HepG2 (cell line): ENCODE data around the gene DNAJC18. TPM values are rescaled to one million over a fixed set of nuclear protein-coding genes. Genes with fewer than 3 reads are reported as not detected.

Experiments used
- ATAC-seq: fragments of 200-7000 bp; cut with Tn5 transposase; 3 replicates; pipeline ENCODE4 v1.9.1; 2020; ENCODE audit warnings: mild to moderate bottlenecking, moderate library complexity
- BruUV-seq: library from RNA; stranded (reverse); fragments of 400-500 nt; replicated peaks from 2 replicates; lab custom pipeline; 2021; lab: Mats Ljungman, UMichigan
- CTCF ChIA-PET: fragments of 300-600 bp; formaldehyde crosslinking; extraction: SDS; loops from one replicate; lab custom pipeline; 2021; ENCODE audit warnings: low total read pairs, inconsistent platforms, low intra/inter-chr PET ratio; lab: Yijun Ruan, JAX
- POLR2A ChIA-PET: fragments of 350-600 bp; sonication (Branson Sonifier 250); formaldehyde crosslinking; loops from one replicate; lab custom pipeline; 2020; ENCODE audit warnings: antibody characterized with exemption, inconsistent platforms; lab: Yijun Ruan, JAX
- DNase-seq: peaks from one replicate; pipeline ENCODE4 v3.0.0-alpha.2; 2015; ENCODE audit warnings: low spot score
- FAIRE-seq: peaks from 3 replicates; lab custom pipeline; 2011; peaks lifted over from hg19 to GRCh38; lab: Jason Lieb, UNC
- H2AFZ ChIP-seq: one replicate; pipeline ENCODE4 v1.6.1; 2011; ENCODE audit warnings: low read length, inconsistent platforms
- H3K27ac ChIP-seq: fragments of 300-600 bp; 3 replicates; pipeline ENCODE4 v1.8.0; 2011; ENCODE audit warnings: mixed run types, mild to moderate bottlenecking, mixed read lengths, low read length, inconsistent platforms; ENCODE audit not compliant: insufficient read depth; ENCODE audit errors: extremely low read length
- H3K27me3 ChIP-seq, 2 experiments: fragments of 200-600 bp in 1 of 2; 2 replicates in 1 of 2; 3 replicates in 1 of 2; pipeline versions ENCODE4 v1.6.0 to v1.8.0; 2011; ENCODE audit warnings: low read length in 2 of 2, mild to moderate bottlenecking in 2 of 2, moderate library complexity in 2 of 2, inconsistent platforms in 1 of 2; ENCODE audit not compliant: insufficient read depth in 2 of 2, control insufficient read depth in 1 of 2
- H3K36me3 ChIP-seq, 2 experiments: fragments of 200-600 bp in 1 of 2; replicated peaks in 1 of 2; 2 replicates in 1 of 2; 3 replicates in 1 of 2; pipeline versions ENCODE4 v1.5.1 to v1.8.0; 2011; ENCODE audit warnings: low read length in 2 of 2, inconsistent platforms in 1 of 2; ENCODE audit not compliant: insufficient read depth in 2 of 2, control insufficient read depth in 1 of 2
- H3K4me1 ChIP-seq: 2 replicates; pipeline ENCODE4 v1.5.1; 2012; ENCODE audit warnings: low read length, inconsistent platforms; ENCODE audit not compliant: insufficient read depth
- H3K4me2 ChIP-seq: 2 replicates; pipeline ENCODE4 v1.6.0; 2011; ENCODE audit warnings: low read depth, low read length, inconsistent platforms
- H3K4me3 ChIP-seq, 3 experiments: fragments of 200-600 bp in 1 of 3; sonication (generic), shearing (Covaris generic) in 1 of 3; replicated peaks in 1 of 3; 2 replicates each; pipeline ENCODE4 v1.5.1; 2011 to 2016; ENCODE audit warnings: low read length in 3 of 3, inconsistent platforms in 2 of 3, low read depth in 2 of 3, mild to moderate bottlenecking in 2 of 3, control low read depth in 1 of 3, mixed read lengths in 1 of 3; ENCODE audit not compliant: insufficient read depth in 1 of 3
- H3K79me2 ChIP-seq: one replicate; pipeline ENCODE4 v1.6.1; 2011; ENCODE audit warnings: low read length, inconsistent platforms; ENCODE audit not compliant: insufficient read depth
- H3K9ac ChIP-seq: 2 replicates; pipeline ENCODE4 v1.6.0; 2011; ENCODE audit warnings: mild to moderate bottlenecking, low read depth, low read length, inconsistent platforms; ENCODE audit not compliant: insufficient read depth
- H3K9me3 ChIP-seq: 2 replicates; pipeline ENCODE4 v1.5.1; 2012; ENCODE audit warnings: mild to moderate bottlenecking, low read length
- H4K20me1 ChIP-seq: 2 replicates; pipeline ENCODE4 v1.6.0; 2011; ENCODE audit warnings: inconsistent platforms, mild to moderate bottlenecking, low read length, moderate library complexity; ENCODE audit not compliant: insufficient read depth
- AKAP8 ChIP-seq: sonication (generic); formaldehyde crosslinking; IDR thresholded peaks from 2 replicates; pipeline ENCODE4 v1.5.1; 2020; ENCODE audit warnings: mild to moderate bottlenecking, missing genetic modification reagents
- ARNTL ChIP-seq: sonication (generic); formaldehyde crosslinking; IDR thresholded peaks from 2 replicates; pipeline ENCODE4 v1.4.0; 2020; ENCODE audit warnings: mild to moderate bottlenecking, missing genetic modification reagents
- CAMTA2 ChIP-seq: sonication (generic); formaldehyde crosslinking; IDR thresholded peaks from 2 replicates; pipeline ENCODE4 v1.4.0; 2020; ENCODE audit warnings: mild to moderate bottlenecking, missing genetic modification reagents, borderline replicate concordance
- DR1 ChIP-seq: sonication (generic); formaldehyde crosslinking; IDR thresholded peaks from 2 replicates; pipeline ENCODE4 v1.8.0; 2021; ENCODE audit warnings: mild to moderate bottlenecking, missing genetic modification reagents, inconsistent platforms
- FOXK1 ChIP-seq: sonication (generic); formaldehyde crosslinking; IDR thresholded peaks from 2 replicates; pipeline ENCODE4 v1.4.0; 2020; ENCODE audit warnings: low read depth, missing genetic modification reagents, borderline replicate concordance
- GPN1 ChIP-seq: sonication (generic); formaldehyde crosslinking; IDR thresholded peaks from 2 replicates; pipeline ENCODE4 v1.5.1; 2020; ENCODE audit warnings: missing genetic modification reagents, borderline replicate concordance
- GZF1 ChIP-seq: sonication (generic); formaldehyde crosslinking; IDR thresholded peaks from 2 replicates; pipeline ENCODE4 v1.5.1; 2020; ENCODE audit warnings: mild to moderate bottlenecking, missing genetic modification reagents
- MIXL1 ChIP-seq: IDR thresholded peaks from 2 replicates; pipeline ENCODE4 v1.6.1; 2016
- NONO ChIP-seq, 2 experiments: fragments of 450-650 bp in 1 of 2; sonication (generic) in 1 of 2; formaldehyde crosslinking in 1 of 2; IDR thresholded peaks in 1 of 2; conservative IDR thresholded peaks in 1 of 2; 2 replicates each; pipeline versions ENCODE4 v1.6.1 to v1.8.0; 2017 to 2022; ENCODE audit warnings: mild to moderate bottlenecking in 1 of 2, missing genetic modification reagents in 1 of 2, moderate library complexity in 1 of 2
- NR0B2 ChIP-seq: sonication (generic); formaldehyde crosslinking; IDR thresholded peaks from 2 replicates; pipeline ENCODE4 v1.4.0; 2020; ENCODE audit warnings: mild to moderate bottlenecking, missing genetic modification reagents
- ONECUT2 ChIP-seq: sonication (generic); formaldehyde crosslinking; IDR thresholded peaks from 2 replicates; pipeline ENCODE4 v1.4.0; 2020; ENCODE audit warnings: missing genetic modification reagents
- SATB2 ChIP-seq: sonication (generic); formaldehyde crosslinking; IDR thresholded peaks from 2 replicates; pipeline ENCODE4 v1.5.0; 2020; ENCODE audit warnings: missing genetic modification reagents
- TCF12 ChIP-seq, 2 experiments: fragments of 450-650 bp in 1 of 2; sonication (generic) in 1 of 2; formaldehyde crosslinking in 1 of 2; IDR thresholded peaks; 2 replicates each; pipeline versions ENCODE4 v1.6.1 to v1.8.0; 2017 to 2022; ENCODE audit warnings: antibody characterized with exemption in 1 of 2, mild to moderate bottlenecking in 1 of 2, missing genetic modification reagents in 1 of 2, moderate library complexity in 1 of 2
- WIZ ChIP-seq: sonication (generic); formaldehyde crosslinking; IDR thresholded peaks from 2 replicates; pipeline ENCODE4 v1.5.1; 2020; ENCODE audit warnings: mild to moderate bottlenecking, missing genetic modification reagents
- ZBTB38 ChIP-seq: sonication (generic); formaldehyde crosslinking; IDR thresholded peaks from 2 replicates; pipeline ENCODE4 v1.5.1; 2020; ENCODE audit warnings: mild to moderate bottlenecking, missing genetic modification reagents
- ZMYM3 ChIP-seq: sonication (generic); formaldehyde crosslinking; IDR thresholded peaks from 2 replicates; pipeline ENCODE4 v1.5.1; 2020; ENCODE audit warnings: mild to moderate bottlenecking, missing genetic modification reagents
- ZNF572 ChIP-seq: sonication (generic); formaldehyde crosslinking; IDR thresholded peaks from 2 replicates; pipeline ENCODE4 v1.5.1; 2020; ENCODE audit warnings: mild to moderate bottlenecking, missing genetic modification reagents
- ZNF720 ChIP-seq: sonication (generic); formaldehyde crosslinking; IDR thresholded peaks from 2 replicates; pipeline ENCODE4 v1.4.0; 2020; ENCODE audit warnings: missing genetic modification reagents
- ZNF790 ChIP-seq: sonication (generic); formaldehyde crosslinking; IDR thresholded peaks from 2 replicates; pipeline ENCODE4 v1.8.0; 2022; ENCODE audit warnings: missing genetic modification reagents, mild to moderate bottlenecking, borderline replicate concordance
- ZSCAN29 ChIP-seq: sonication (generic); formaldehyde crosslinking; conservative IDR thresholded peaks from 2 replicates; pipeline ENCODE4 v1.4.0; 2020; ENCODE audit warnings: mild to moderate bottlenecking, missing genetic modification reagents
- WGBS: methylation state at CpG from one replicate; pipeline ENCODE4 v1.1.6; 2017; ENCODE audit warnings: low lambda C conversion rate; 5-methylcytosine and 5-hydroxymethylcytosine counted together
- in situ Hi-C: cut with HindIII; loops from 2 replicates; pipeline ENCODE4 v1.10.0; 2017; ENCODE audit warnings: low pct_unique_long_range_greater_than_20kb; ENCODE audit not compliant: extremely low pct_ligation_motif_present
- intact Hi-C: fragments of 100-400 bp; cut with micrococcal nuclease; formaldehyde crosslinking; loops from one replicate; pipeline ENCODE4 v1.10.0; 2022; ENCODE audit not compliant: unreplicated experiment
- polyA plus RNA-seq, 8 experiments: library from polyadenylated mRNA; depleted of rRNA in 3 of 8; stranded (reverse) in 7 of 8; unstranded in 1 of 8; fragments of >200 nt; fragmentation: Illumina TruSeq in 4 of 8; extraction: Trizol in 4 of 8; gene quantifications; 2 replicates each; pipeline versions ENCODE4 v1.2.1 to v1.2.3, GENCODE V29; 2011 to 2016; ENCODE audit warnings: low read depth in 4 of 8, missing spikeins in 1 of 8, mixed read lengths in 1 of 8; ENCODE audit not compliant: insufficient read depth in 1 of 8
- total RNA-seq, 5 experiments: library from RNA; depleted of rRNA; stranded (reverse); fragments of >200 nt; fragmentation: Illumina TruSeq; extraction: Trizol; gene quantifications; 2 replicates each; pipeline ENCODE4 v1.2.3, GENCODE V29; 2016; ENCODE audit warnings: low read depth in 1 of 5
- TF ChIP-seq, protein P1 (sequence below): sonication (generic); formaldehyde crosslinking; IDR thresholded peaks from 2 replicates; pipeline ENCODE4 v1.9.0; 2022; ENCODE audit warnings: low read depth, missing genetic modification reagents
- TF ChIP-seq, protein P2 (sequence below): sonication (generic); formaldehyde crosslinking; IDR thresholded peaks from 2 replicates; pipeline ENCODE4 v1.8.0; 2022; ENCODE audit warnings: mild to moderate bottlenecking, missing genetic modification reagents; ENCODE audit not compliant: insufficient replicate concordance

The DNAJC18 gene
- total and polyA plus RNA-seq, 2 of the 13 experiments (the other 11 are each of a cell fraction or from before 2014, with no cell fraction given): 6.5 to 6.6 TPM

GRCh38 chr5:139403418-139403786, 35.9 kb downstream of the DNAJC18 start:
- Histone ChIP-seq H3K4me3 (peak overlapping the region; percentile 59 to 77 (median 60); a peak in 5 of 6 replicates), H3K4me2 (peak overlapping the region; percentile 99), H3K9ac (peak overlapping the region; percentile 76), H3K27me3 (no peaks in the 10 kb centered on the region), H3K79me2 (peaks cover 2% of the 10 kb centered on the region), H3K27ac (peak overlapping the region; percentile 78), H4K20me1 (no peaks in the 10 kb centered on the region; the same call in 1 of the 2 replicates), H3K9me3 (no peaks in the 10 kb centered on the region), H2AFZ (no peak overlapping the region), H3K36me3 (no peaks in the 10 kb centered on the region; a peak in 2 of 5 replicates), H3K4me1 (peaks cover 49% of the 10 kb centered on the region)
- intact Hi-C loops (loop anchor here (2.0 kb wide), 1 partner anchor 19 kb away; no protein-coding TSS in a partner anchor), in situ Hi-C loops (no loop called here)
- DNase-seq (no peak), FAIRE-seq (no peak), ATAC-seq (no peak; the same call in 2 of the 3 replicates)
- TSS peak; percentile 93 for BruUV-seq
- 46% methylated on average over 7 of the region's 7 CpGs for WGBS
- ChIA-PET POLR2A (interaction anchor here (0.7 to 1.4 kb wide), 7 partner anchors 8 to 36 kb away, joined by 3 to 8 read pairs (median 4); partner anchors contain the start of genes DNAJC18, PROB1 and SLC23A1), CTCF (no interaction called here)
- TF ChIP-seq ZNF572 (CRISPR knock-in tag) (no peak), FOXK1 (CRISPR knock-in tag) (no peak), MIXL1 (no peak), NR0B2 (CRISPR knock-in tag) (no peak), ZNF720 (CRISPR knock-in tag) (no peak), ZSCAN29 (CRISPR knock-in tag) (no peak), ONECUT2 (no peak), DR1 (CRISPR knock-in tag) (0 out of 2 replicates have a peak, but pooled peaks have one; percentile 2), ZMYM3 (CRISPR knock-in tag) (no peak; the same call in 1 of the 2 replicates), ZNF790 (CRISPR knock-in tag) (no peak), SATB2 (CRISPR knock-in tag) (no peak), WIZ (CRISPR knock-in tag) (no peak), TCF12 (IDR thresholded peaks at IDR 0.05) (no peak), TCF12 (CRISPR knock-in tag; IDR thresholded peaks at IDR 0.05) (no peak), AKAP8 (CRISPR knock-in tag) (peak; percentile 26; the same call in 1 of the 2 replicates), ZBTB38 (CRISPR knock-in tag) (0 out of 2 replicates have a peak, but pooled peaks have one; percentile 14), GZF1 (CRISPR knock-in tag) (0 out of 2 replicates have a peak, but pooled peaks have one; percentile 49), GPN1 (no peak), NONO (IDR thresholded peaks at IDR 0.05) (no peak), NONO (CRISPR knock-in tag; conservative IDR thresholded peaks at IDR 0.05) (peak; percentile 45; the same call in 1 of the 2 replicates), ARNTL (CRISPR knock-in tag) (no peak), CAMTA2 (CRISPR knock-in tag) (no peak)
- TF ChIP-seq, protein P1, sequence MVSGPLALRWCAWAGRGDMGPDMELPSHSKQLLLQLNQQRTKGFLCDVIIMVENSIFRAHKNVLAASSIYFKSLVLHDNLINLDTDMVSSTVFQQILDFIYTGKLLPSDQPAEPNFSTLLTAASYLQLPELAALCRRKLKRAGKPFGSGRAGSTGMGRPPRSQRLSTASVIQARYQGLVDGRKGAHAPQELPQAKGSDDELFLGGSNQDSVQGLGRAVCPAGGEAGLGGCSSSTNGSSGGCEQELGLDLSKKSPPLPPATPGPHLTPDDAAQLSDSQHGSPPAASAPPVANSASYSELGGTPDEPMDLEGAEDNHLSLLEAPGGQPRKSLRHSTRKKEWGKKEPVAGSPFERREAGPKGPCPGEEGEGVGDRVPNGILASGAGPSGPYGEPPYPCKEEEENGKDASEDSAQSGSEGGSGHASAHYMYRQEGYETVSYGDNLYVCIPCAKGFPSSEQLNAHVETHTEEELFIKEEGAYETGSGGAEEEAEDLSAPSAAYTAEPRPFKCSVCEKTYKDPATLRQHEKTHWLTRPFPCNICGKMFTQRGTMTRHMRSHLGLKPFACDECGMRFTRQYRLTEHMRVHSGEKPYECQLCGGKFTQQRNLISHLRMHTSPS (CRISPR knock-in tag): no peak
- TF ChIP-seq, protein P2, sequence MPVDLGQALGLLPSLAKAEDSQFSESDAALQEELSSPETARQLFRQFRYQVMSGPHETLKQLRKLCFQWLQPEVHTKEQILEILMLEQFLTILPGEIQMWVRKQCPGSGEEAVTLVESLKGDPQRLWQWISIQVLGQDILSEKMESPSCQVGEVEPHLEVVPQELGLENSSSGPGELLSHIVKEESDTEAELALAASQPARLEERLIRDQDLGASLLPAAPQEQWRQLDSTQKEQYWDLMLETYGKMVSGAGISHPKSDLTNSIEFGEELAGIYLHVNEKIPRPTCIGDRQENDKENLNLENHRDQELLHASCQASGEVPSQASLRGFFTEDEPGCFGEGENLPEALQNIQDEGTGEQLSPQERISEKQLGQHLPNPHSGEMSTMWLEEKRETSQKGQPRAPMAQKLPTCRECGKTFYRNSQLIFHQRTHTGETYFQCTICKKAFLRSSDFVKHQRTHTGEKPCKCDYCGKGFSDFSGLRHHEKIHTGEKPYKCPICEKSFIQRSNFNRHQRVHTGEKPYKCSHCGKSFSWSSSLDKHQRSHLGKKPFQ (CRISPR knock-in tag): no peak
